Measurements from ENCODE around the gene CDK11A.
"Not testable (repeated sequence)": the region's sequence is repeated elsewhere in the genome, so short reads cannot be mapped to it uniquely, and the experiment has no call there.

The CDK11A gene

GRCh38 chr1:1726088-1726487 lies 1.9 kb upstream of the CDK11A start:
- DNase-seq (ENCODE audit: low read depth in 2 of 2) = not testable (repeated sequence)

GRCh38 chr1:1721201-1721600 lies 3.0 kb downstream of the CDK11A start:
- DNase-seq (ENCODE audit: low read depth in 2 of 2) = no peak

GRCh38 chr1:1715109-1715883 lies 8.9 kb downstream of the CDK11A start:
- not testable (repeated sequence) for DNase-seq (ENCODE audit: low read depth in 2 of 2)

DNA sequence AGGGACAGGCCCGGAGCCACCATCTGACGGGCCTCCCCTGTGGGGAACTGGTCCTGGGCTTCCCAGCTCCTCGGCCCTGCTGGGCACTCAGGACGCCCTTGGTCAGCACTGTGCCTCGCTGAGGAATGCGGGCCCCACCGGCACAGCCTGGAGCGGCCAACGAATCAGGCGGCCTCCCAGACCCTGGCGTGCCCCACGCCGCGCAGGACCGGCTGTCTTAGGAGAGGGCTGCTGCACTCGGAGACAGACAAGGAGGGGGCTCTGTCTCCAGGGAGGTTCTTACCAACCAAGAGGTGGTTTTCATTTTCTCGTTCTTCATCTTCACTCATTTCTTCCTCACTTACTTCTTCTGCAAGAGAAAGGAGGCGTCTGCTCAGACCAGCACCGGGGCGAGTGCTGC lies 16.3 kb downstream of the CDK11A start:
- not testable (repeated sequence) for DNase-seq (ENCODE audit: low read depth in 2 of 2)

- DNase-seq (ENCODE audit: low read depth in 2 of 2) = not testable (repeated sequence)
Measured at GRCh38 chr1:1707241-1707640, 16.9 kb downstream of the CDK11A start.

- not testable (repeated sequence) for DNase-seq (ENCODE audit: low read depth in 2 of 2)
Measured at GRCh38 chr1:1705623-1706022, 18.5 kb downstream of the CDK11A start.

- DNase-seq (ENCODE audit: low read depth in 2 of 2) = not testable (repeated sequence)
Measured at GRCh38 chr1:1704284-1704957, 19.7 kb downstream of the CDK11A start.

- no peak for DNase-seq (ENCODE audit: low read depth in 2 of 2)
Measured at GRCh38 chr1:1703796-1704195, 20.4 kb downstream of the CDK11A start.

DNA sequence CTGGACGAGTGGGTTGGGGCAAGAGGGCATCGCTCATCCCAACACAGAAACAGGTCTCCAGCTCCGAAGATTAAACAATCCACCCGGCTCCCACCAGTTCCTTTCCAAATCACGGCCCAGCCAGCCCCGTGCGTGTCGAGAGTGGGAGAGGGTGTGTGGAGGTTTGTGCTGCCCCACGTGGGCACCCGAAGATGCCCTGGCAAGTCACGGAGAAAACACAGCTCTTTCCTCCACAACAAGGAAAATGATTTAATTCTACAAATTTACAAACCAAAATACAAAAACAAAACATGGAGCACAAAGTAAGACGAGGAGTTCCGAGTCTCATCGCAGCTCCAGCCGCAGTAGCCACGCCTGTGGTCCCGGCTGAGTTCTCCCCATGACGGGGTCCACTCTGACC lies 21.7 kb downstream of the CDK11A start:
- not testable (repeated sequence) for DNase-seq (ENCODE audit: low read depth in 2 of 2)

DNA sequence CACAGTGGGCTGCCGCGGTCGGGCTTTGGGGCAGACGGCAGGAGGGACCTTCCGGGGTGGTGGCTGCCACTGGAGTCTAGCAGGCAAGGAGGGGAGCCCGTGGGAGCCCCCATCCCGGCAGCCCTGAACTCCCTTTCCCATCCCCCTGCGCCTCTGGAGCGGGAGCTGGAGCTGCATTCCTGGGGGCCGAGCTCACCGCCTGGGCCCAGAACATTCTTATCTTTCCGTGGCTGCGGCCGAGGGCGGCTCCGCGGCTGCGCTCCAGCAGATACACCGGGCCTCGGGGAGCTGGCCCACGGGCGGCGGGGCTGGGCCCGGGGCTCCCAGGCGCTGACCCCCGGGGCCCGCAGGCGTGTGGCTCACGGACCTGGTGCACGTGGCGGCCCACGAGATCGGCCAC lies 23.6 kb downstream of the CDK11A start:
- DNase-seq (ENCODE audit: low read depth in 2 of 2) = not testable (repeated sequence)

DNA sequence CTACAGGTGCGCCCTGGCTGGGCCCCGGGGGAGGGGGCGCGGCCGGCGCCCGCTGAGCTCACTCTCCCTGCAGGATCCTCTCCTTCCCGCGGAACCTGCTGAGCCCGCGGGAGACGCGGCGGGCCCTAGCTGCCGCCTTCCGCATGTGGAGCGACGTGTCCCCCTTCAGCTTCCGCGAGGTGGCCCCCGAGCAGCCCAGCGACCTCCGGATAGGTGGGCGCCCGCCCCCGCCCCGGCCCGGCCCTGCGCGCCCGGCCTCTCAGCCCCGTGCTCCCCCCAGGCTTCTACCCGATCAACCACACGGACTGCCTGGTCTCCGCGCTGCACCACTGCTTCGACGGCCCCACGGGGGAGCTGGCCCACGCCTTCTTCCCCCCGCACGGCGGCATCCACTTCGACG lies 24.1 kb downstream of the CDK11A start:
- not testable (repeated sequence) for DNase-seq (ENCODE audit: low read depth in 2 of 2)

DNA sequence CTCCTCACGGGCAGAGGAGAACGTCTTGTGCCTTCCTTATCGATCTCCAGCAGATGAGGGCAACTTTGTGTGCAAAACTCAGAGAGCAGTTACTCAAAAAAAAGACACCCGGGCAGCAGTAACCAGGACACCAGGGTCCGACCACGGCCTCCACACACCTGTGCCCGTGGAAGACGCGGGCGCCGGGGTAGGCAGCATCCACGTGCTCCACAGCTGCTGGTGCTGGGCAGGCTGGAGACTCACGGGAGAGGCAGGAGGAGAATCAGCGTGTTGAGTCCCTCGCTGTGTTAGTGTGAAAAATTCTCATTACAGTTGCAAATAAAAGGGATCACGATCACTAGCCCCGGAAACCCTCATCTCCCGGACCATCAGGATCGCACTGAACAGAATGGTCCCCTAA lies 25.1 kb downstream of the CDK11A start:
- DNase-seq (ENCODE audit: low read depth in 2 of 2) = not testable (repeated sequence)

DNA sequence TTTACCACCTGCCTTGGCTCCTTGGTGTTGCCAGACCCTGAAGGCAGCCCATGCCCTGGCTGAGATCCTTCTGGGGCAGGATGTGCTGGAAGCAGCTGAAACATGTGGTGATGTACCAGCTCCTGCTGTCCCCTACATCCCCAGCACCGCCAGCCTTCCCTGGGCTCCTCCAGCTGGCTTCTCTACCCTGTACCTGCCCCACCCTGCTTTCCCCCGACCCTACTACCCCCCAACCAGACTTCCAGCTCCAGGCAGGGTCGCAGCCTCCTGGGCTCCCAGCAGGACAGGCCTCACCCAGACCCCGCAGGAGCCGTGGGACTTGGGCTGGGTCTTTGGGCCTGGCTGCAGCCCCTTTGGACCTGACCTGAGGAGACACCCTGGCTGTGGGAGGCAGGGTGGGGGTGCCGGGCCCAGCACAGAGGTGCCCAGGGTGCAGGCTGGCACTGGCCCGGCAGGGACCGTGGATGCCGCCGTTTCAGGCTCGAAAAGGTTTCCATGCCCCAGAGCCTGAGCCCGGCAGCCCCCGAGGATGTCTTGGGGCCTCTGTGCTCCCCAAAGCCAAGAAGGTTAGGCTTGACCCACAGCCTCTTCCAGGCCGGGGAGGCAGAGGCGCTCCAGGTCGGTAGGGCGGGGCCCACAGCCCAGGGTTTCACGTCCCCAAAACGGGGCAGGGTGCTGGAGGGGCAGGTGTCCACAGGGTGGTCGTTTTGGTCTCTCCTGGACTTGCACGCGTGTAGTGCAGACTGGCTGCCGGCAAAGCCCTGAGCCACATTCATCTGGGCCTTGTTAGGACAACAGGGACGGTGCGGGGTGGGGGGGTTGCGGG lies 26.6 kb downstream of the CDK11A start:
- DNase-seq (ENCODE audit: low read depth in 2 of 2) = not testable (repeated sequence)

GRCh38 chr1:1696431-1697357 lies 27.5 kb downstream of the CDK11A start:
- DNase-seq (ENCODE audit: low read depth in 2 of 2) = not testable (repeated sequence)

- DNase-seq (ENCODE audit: low read depth in 2 of 2) = peak; percentile 91 to 93
Measured at GRCh38 chr1:1692714-1693647, 31.2 kb downstream of the CDK11A start, which contains the start of gene SLC35E2B. TSS of gene SLC35E2B (minus strand) at chr1:1692795. CDS start at chr1:1676699, 16,096 bp downstream.

DNA sequence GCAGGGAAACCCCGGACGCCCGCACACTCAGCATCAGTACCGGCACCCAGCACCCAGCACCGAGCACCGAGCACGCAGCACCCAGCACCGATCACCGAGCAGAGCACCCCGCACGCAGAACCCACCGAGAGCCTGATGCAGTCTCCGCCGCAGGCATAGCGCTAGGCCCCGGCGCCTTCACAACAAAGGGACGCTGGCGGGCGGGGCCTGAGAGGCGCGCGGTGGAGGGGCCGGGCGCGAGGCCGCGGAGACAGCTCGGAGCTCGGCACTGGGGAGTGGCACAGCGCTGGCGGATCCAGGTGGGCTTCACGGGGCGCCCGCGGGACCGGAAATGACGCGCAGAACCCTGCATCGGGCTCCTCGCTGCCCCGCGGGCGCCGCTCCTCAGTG lies 31.8 kb downstream of the CDK11A start:
- DNase-seq (ENCODE audit: low read depth in 2 of 2) = peak; percentile 59 to 79

- not testable (repeated sequence) for DNase-seq (ENCODE audit: low read depth in 2 of 2)
Measured at GRCh38 chr1:1691443-1691842, 32.7 kb downstream of the CDK11A start.

GRCh38 chr1:1689526-1689925 lies 34.6 kb downstream of the CDK11A start:
- DNase-seq (ENCODE audit: low read depth in 2 of 2) = not testable (repeated sequence)

DNA sequence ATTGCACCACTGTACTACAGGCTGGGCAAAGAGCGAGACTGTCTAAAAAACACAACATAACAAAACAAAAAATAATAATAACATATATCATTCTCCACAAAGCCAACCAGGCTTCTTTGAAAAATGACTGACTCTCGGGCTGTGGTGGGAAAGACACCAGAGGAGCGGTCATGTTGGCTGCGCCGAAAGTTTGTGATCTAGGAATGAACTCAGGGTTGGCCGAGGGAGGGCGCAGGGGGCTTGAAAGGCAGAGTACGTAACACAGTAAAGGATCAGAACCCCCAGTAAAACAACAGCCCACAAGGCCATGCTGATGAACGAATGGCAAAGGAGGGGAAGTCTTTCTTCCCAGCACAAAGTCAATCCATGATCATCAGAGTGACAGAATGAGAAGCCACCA lies 36.3 kb downstream of the CDK11A start:
- DNase-seq (ENCODE audit: low read depth in 2 of 2) = no peak

Data from stimulated activated CD4-positive, alpha-beta T cell treated with anti-CD3 and anti-CD28 coated beads, Interleukin-15, amount 100 ng/mL, for 48 hours (primary cell).